Astrocyte of the spinal cord (primary cell): ENCODE results near the gene RPL22.
A peak's percentile ranks its signal among the peaks of the same experiment; 100 is the strongest.

Experiments
- DNase-seq: peaks from one replicate; pipeline ENCODE4 v3.0.0; 2011; ENCODE audit warnings: low read depth, low spot score
- H3K4me3 ChIP-seq: 2 replicates; pipeline ENCODE4 v1.5.1; 2011; ENCODE audit warnings: low read depth, mild to moderate bottlenecking, low read length, moderate library complexity
- in situ Hi-C: cut with HindIII; loops from 2 replicates; pipeline ENCODE4 v1.10.0; 2017; ENCODE audit warnings: low sequenced_read_pairs
- TF ChIP-seq, protein P1 (sequence below): IDR thresholded peaks from 2 replicates; pipeline ENCODE4 v1.5.1; 2012; ENCODE audit warnings: low read depth, mild to moderate bottlenecking, low read length, inconsistent platforms

The RPL22 gene

DNA sequence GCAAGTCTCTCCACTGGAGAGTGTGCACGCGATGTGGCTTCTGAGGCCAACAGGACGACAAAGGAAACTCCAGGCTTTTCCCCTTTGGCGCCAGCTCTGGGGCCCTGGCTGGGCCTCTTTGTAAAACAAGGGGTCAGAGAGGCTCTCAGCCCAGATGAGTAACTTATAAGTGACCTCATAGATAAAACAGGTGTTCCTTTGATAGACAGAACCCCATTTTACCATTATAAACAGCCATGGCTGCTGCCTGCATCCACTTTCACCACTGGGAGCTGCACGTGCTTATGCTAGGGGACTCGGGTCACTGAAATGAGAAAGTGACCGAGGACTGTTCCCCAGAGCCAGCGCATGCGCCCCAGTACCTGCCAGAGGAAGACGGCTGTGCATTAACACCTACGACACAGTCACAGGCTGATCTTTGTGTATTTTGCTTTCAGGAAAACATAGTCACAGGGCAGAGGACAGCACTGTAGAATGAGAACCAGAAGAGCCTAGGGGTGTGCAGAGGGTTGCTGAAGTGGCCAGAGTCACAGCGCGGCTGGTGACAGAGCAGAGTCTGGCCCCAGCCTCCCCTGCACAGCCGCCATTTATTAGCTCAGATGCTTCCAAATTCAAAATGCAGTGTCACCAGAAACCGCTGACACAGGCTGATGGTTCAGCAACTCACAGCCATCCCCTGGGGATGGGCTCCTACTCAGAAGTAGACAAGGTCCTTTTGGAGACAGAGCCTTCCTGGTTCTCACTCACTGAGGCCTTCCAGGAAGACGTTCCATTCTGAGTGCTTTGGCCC lies 19.2 kb upstream of the RPL22 start:
- TF ChIP-seq, protein P1, sequence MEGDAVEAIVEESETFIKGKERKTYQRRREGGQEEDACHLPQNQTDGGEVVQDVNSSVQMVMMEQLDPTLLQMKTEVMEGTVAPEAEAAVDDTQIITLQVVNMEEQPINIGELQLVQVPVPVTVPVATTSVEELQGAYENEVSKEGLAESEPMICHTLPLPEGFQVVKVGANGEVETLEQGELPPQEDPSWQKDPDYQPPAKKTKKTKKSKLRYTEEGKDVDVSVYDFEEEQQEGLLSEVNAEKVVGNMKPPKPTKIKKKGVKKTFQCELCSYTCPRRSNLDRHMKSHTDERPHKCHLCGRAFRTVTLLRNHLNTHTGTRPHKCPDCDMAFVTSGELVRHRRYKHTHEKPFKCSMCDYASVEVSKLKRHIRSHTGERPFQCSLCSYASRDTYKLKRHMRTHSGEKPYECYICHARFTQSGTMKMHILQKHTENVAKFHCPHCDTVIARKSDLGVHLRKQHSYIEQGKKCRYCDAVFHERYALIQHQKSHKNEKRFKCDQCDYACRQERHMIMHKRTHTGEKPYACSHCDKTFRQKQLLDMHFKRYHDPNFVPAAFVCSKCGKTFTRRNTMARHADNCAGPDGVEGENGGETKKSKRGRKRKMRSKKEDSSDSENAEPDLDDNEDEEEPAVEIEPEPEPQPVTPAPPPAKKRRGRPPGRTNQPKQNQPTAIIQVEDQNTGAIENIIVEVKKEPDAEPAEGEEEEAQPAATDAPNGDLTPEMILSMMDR = no peak
- in situ Hi-C loops = no loop called here
- no peak overlapping the region for H3K4me3 ChIP-seq
- no peak for DNase-seq

DNA sequence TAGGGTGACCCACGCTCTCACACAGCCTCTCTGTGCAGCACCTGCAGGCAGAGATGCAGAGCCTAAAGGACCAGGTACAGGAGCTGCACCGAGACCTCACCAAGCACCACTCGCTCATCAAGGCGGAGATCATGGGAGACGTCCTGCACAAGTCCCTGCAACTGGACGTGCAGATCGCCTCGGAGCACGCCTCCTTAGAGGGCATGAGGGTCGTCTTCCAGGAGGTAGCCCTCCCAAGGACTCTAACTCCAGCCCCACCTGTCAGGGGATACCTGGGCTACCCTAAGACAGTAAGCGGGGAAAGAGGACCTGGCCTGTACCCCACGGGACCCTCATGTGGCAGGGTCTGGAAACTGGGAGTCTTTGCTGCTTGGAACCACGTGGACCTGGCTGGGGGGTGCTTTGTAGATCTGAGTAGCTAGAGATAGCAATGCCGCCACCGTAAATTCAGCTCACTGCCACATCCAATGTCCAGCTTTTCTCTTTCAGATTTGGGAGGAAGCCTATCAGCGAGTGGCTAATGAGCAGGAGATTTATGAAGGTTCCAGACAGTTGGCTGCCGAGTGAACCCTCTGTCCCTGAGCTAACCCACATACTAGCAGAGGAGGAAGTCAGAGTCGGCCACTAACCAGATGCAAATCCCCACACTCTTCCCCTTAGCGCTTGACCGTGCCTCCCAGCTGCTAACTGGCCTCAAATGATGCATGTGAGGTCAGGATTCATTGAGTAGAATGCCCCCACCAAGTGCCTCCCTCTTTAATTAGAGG lies 13.0 kb upstream of the RPL22 start:
- in situ Hi-C loops = no loop called here
- no peak overlapping the region for H3K4me3 ChIP-seq
- TF ChIP-seq, protein P1 = no peak
- no peak for DNase-seq

DNA sequence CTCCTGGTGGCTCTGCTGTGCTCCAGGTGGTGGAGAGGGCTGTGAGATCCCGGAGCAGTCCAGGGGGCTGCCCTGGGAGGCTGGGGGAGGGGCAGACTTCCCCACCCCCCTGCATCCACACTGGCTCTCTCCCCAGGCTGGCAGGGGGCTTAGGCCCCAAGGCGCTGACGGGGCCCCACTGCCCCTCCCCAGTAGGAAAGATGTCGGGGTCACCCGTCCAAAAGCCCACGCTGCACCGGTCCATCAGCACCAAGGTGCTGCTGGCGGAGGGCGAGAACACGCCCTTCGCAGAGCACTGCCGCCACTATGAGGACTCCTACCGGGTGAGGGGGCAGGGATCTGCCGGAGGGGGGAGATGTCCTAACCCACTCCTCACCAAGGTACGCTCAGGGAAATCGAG lies 12.3 kb upstream of the RPL22 start:
- no peak for DNase-seq
- TF ChIP-seq, protein P1 = no peak
- in situ Hi-C loops = no loop called here
- H3K4me3 ChIP-seq = no peak overlapping the region

GRCh38 chr1:6210591-6211355 lies 11.4 kb upstream of the RPL22 start:
- in situ Hi-C loops = no loop called here
- DNase-seq = no peak
- no peak overlapping the region for H3K4me3 ChIP-seq
- TF ChIP-seq, protein P1 = no peak

GRCh38 chr1:6209661-6210580 lies 10.5 kb upstream of the RPL22 start:
- H3K4me3 ChIP-seq = peak overlapping the region; percentile 35
- TF ChIP-seq, protein P1 = peak; percentile 25
- DNase-seq = no peak

More at GRCh38 chr1:6209661-6210580, 10.5 kb upstream of the RPL22 start:
- in situ Hi-C loops = no loop called here
